Kidney (tissue), 14 donors: ENCODE measurements around the gene WDR45B. TPM values are rescaled to one million over a fixed set of nuclear protein-coding genes. Genes with fewer than 3 reads are reported as not detected.

Experiments used
- DNase-seq, 5 donors: peaks; one replicate each; pipeline ENCODE4 v3.0.0-alpha.2; 2013 to 2020
- FAIRE-seq: peaks from 2 replicates; lab custom pipeline; 2012; peaks lifted over from hg19 to GRCh38; lab: Jason Lieb, UNC
- H3K27ac ChIP-seq, 2 donors: one replicate each; pipeline ENCODE4 v1.7.0; 2013; ENCODE audit warnings: low read depth in 2 of 2, low read length in 2 of 2, inconsistent platforms in 1 of 2
- H3K27me3 ChIP-seq: one replicate; pipeline ENCODE4 v1.7.1; 2013; ENCODE audit warnings: low read length, inconsistent platforms; ENCODE audit not compliant: control insufficient read depth, insufficient read depth
- H3K36me3 ChIP-seq, 3 donors: one replicate each; pipeline versions ENCODE4 v1.7.0 to v1.7.1; 2013; ENCODE audit warnings: low read length in 3 of 3, control low read depth in 1 of 3, inconsistent platforms in 1 of 3; ENCODE audit not compliant: insufficient read depth in 3 of 3, control insufficient read depth in 2 of 3
- H3K4me1 ChIP-seq, 3 donors: one replicate each; pipeline versions ENCODE4 v1.7.0 to v1.7.1; 2013; ENCODE audit warnings: low read length in 3 of 3, inconsistent platforms in 1 of 3, low read depth in 1 of 3; ENCODE audit not compliant: control insufficient read depth in 2 of 3, insufficient read depth in 2 of 3
- H3K4me3 ChIP-seq, 3 donors: one replicate each; pipeline versions ENCODE4 v1.7.0 to v1.8.1; 2013; ENCODE audit warnings: low read length in 3 of 3, control low read depth in 1 of 3, inconsistent platforms in 1 of 3
- H3K9ac ChIP-seq, 3 donors: one replicate each; pipeline versions ENCODE4 v1.7.0 to v1.7.1; 2013; ENCODE audit warnings: low read length in 3 of 3, control low read depth in 1 of 3, inconsistent platforms in 1 of 3
- H3K9me3 ChIP-seq, 3 donors: one replicate each; pipeline versions ENCODE4 v1.7.0 to v1.7.1; 2013; ENCODE audit warnings: low read length in 3 of 3, control low read depth in 1 of 3, inconsistent platforms in 1 of 3; ENCODE audit not compliant: control insufficient read depth in 2 of 3, insufficient read depth in 1 of 3
- intact Hi-C: fragments of 100-400 bp; cut with DNase I; formaldehyde crosslinking; loops from one replicate; pipeline ENCODE4 v1.11.1; 2022
- polyA plus RNA-seq: library from polyadenylated mRNA; stranded (reverse); fragments of 350-450 nt; fragmentation: Illumina TruSeq; extraction: RNeasy Lipid Tissue Mini Kit (QIAGEN cat#74804); gene quantifications from one replicate; pipeline ENCODE4 v1.2.3, GENCODE V29; 2014; ENCODE audit warnings: low read depth, low replicate concordance; ENCODE audit not compliant: insufficient read depth
- total RNA-seq: library from RNA; stranded (reverse); fragmentation: NEBNext Ultra II Directional; extraction: Animal tissue kit (Norgen Biotek cat#: 25700); gene quantifications from one replicate; pipeline ENCODE4 v1.2.1, GENCODE V29; 2021
- TF ChIP-seq, protein P1 (sequence below): IDR thresholded peaks from 3 replicates; pipeline ENCODE4 v1.5.1; 2012; ENCODE audit warnings: mild to moderate bottlenecking, moderate library complexity, borderline replicate concordance; ENCODE audit not compliant: insufficient read depth; ENCODE audit errors: extremely low read depth
- donor health status: control.
- donor health status: control.
- donor health status: control.
- donor health status: control.
- donor health status: control.
- donor health status: DM: yes; HTN: yes; CAD: no.
- donor health status: Normal renal cell carcinoma (clear cell type).

Gene WDR45B
- total and polyA plus RNA-seq, 2 donors from 2014 or later: 64.7 to 65.4 TPM

DNA sequence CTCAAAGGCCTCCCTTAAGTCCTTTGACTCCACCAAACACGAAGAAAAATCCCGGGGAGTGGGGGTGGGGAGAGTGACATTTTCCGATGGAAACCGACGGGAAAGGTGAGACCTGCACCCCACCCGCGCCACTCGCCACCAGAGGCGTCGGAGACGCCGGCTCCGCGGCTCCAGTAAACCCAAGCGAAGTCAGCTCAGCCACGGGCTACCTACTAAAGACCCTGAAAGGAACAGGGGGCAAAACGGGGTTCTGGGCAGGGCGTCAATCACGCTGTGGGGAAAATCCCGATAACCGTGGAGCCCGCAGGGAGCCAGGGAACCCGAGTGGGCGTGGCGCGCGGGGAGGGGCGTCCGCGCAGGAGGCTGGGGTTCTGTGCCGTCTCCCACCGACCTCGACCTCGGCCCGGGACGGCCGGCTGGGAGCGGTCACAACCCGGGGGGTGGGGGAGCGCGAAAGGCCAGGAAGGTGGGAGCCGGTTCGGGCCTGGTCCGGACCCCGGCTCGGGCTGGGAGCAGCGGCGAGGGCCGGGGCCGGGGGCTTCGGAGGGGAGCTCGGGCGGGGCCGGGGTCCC, 565 bp downstream of the WDR45B start:
- Histone ChIP-seq H3K9me3 (no peaks in the 10 kb centered on the region), H3K4me3 (peak overlapping the region; percentile 61 to 85 (median 75)), H3K4me1 (peaks cover 0 to 11% (median 4%) of the 10 kb centered on the region in 3 donors), H3K27ac (peak overlapping the region; percentile 92 to 97), H3K36me3 (peaks cover 3 to 15% (median 11%) of the 10 kb centered on the region in 3 donors), H3K9ac (peak overlapping the region; percentile 50 to 87 (median 82)), H3K27me3 (no peaks in the 10 kb centered on the region)
- DNase-seq (peak in 3 of 5 donors; percentile 22 to 88 (median 82)), FAIRE-seq (no peak)
- intact Hi-C loops: no loop called here
- TF ChIP-seq, protein P1, sequence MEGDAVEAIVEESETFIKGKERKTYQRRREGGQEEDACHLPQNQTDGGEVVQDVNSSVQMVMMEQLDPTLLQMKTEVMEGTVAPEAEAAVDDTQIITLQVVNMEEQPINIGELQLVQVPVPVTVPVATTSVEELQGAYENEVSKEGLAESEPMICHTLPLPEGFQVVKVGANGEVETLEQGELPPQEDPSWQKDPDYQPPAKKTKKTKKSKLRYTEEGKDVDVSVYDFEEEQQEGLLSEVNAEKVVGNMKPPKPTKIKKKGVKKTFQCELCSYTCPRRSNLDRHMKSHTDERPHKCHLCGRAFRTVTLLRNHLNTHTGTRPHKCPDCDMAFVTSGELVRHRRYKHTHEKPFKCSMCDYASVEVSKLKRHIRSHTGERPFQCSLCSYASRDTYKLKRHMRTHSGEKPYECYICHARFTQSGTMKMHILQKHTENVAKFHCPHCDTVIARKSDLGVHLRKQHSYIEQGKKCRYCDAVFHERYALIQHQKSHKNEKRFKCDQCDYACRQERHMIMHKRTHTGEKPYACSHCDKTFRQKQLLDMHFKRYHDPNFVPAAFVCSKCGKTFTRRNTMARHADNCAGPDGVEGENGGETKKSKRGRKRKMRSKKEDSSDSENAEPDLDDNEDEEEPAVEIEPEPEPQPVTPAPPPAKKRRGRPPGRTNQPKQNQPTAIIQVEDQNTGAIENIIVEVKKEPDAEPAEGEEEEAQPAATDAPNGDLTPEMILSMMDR: no peak

GRCh38 chr17:82645516-82645915, 2.7 kb downstream of the WDR45B start:
- no peak overlapping the region for H3K9ac ChIP-seq
- no peak for DNase-seq
- peaks cover 0 to 11% (median 4%) of the 10 kb centered on the region in 3 donors for H3K4me1 ChIP-seq
- intact Hi-C loops: no loop called here
- H3K36me3 ChIP-seq: peaks cover 3 to 22% (median 13%) of the 10 kb centered on the region in 3 donors
- no peak overlapping the region for H3K4me3 ChIP-seq
- H3K27me3 ChIP-seq: no peaks in the 10 kb centered on the region
- no peak overlapping the region for H3K27ac ChIP-seq
- H3K9me3 ChIP-seq: no peaks in the 10 kb centered on the region
- no peak for FAIRE-seq
- TF ChIP-seq, protein P1: no peak

GRCh38 chr17:82644148-82644547, 4.1 kb downstream of the WDR45B start:
- TF ChIP-seq, protein P1: no peak
- no peaks in the 10 kb centered on the region for H3K27me3 ChIP-seq
- intact Hi-C loops: no loop called here
- peaks cover 3 to 24% (median 16%) of the 10 kb centered on the region in 3 donors for H3K36me3 ChIP-seq
- H3K9me3 ChIP-seq: no peaks in the 10 kb centered on the region
- DNase-seq (peak in 1 of 5 donors; percentile 52), FAIRE-seq (no peak)
- H3K27ac ChIP-seq: no peak overlapping the region
- H3K4me3 ChIP-seq: no peak overlapping the region
- H3K4me1 ChIP-seq: peaks cover 0 to 11% (median 4%) of the 10 kb centered on the region in 3 donors
- no peak overlapping the region for H3K9ac ChIP-seq
